UCSD-AML1 (cell line): Measurements from ENCODE around the gene FGD6.
"Not testable (repeated sequence)": the region's sequence is repeated elsewhere in the genome, so short reads cannot be mapped to it uniquely, and the experiment has no call there.

Source experiments
- DNase-seq: peaks from one replicate; lab custom pipeline; 2025; ENCODE audit not compliant: unreplicated experiment; lab: John Stamatoyannopoulos, UW

Gene FGD6

DNA sequence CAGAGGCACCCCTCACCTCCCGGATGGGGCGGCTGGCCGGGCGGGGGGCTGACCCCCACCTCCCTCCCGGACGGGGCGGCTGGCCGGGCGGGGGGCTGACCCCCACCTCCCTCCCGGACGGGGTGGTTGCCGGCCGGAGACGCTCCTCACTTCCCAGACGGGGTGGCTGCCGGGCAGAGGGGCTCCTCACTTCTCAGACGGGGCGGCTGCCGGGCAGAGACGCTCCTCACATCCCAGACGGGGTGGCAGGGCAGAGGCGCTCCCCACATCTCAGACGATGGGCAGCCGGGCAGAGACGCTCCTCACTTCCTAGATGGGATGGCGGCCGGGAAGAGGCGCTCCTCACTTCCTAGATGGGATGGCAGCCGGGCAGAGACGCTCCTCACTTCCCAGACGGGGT, 18.4 kb upstream of the FGD6 start:
- not testable (repeated sequence) for DNase-seq

DNA sequence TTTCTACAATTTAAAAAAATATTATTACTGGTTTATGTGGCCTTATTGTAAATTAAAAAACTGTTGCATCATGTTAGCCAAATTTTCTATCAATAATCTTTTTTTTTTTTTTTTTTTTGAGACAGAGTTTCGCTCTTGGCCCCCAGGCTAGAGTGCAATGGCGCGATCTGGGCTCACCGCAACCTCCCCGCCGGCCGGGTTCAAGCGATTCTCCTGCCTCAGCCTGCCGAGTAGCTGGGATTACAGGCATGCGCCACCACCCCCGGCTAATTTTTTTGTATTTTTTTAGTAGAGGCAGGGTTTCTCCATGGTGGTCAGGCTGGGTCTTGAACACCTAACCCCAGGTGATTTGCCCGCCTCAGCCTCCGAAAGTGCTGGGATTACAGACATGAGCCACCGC, 16.9 kb upstream of the FGD6 start:
- DNase-seq, result not testable (repeated sequence)

GRCh38 chr12:95231190-95231589, 13.9 kb upstream of the FGD6 start:
- DNase-seq, result no peak

DNA sequence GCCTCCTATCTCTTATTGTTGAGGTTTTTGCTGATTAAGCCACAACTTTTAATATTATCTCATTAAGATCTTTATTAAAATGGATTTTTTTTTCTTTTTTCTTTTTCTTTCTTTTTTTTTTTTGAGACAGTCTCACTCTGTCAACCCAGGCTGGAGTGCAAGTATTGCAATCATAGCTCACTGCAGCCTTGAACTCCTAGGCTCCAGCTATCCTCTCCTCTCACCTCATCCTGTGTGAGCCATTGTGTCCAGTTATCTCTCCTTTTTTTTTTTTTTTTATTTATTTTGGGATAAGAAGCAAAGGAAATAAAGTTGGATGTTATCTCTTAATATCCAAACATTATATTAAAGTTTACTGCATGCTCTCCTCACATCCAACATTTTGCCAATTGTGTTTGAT, 13.0 kb upstream of the FGD6 start:
- no peak for DNase-seq

DNA sequence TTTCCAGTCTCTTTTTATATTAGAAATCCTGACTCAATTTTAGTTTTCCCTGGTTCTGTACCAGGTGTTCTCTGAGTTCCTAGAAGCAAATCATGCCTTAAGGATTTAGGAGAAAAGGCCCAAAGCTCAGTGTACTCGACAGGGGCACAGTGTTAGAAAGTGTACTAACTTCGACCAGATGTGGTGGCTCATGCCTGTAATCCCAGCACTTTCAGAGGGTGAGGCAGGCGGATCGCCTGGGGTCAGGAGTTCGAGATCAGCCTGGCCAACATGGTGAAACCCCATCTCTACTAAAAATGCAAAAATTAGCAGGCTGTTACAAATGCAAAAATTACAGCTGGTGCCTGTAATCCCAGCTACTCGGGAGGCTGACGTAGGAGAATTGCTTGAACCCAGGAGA, 12.4 kb upstream of the FGD6 start:
- DNase-seq, result no peak

- DNase-seq, result no peak
Measured at GRCh38 chr12:95228617-95229016, 11.3 kb upstream of the FGD6 start.

GRCh38 chr12:95227818-95228356, 10.6 kb upstream of the FGD6 start:
- no peak for DNase-seq

GRCh38 chr12:95225645-95226212, 8.5 kb upstream of the FGD6 start:
- DNase-seq, result no peak

DNA sequence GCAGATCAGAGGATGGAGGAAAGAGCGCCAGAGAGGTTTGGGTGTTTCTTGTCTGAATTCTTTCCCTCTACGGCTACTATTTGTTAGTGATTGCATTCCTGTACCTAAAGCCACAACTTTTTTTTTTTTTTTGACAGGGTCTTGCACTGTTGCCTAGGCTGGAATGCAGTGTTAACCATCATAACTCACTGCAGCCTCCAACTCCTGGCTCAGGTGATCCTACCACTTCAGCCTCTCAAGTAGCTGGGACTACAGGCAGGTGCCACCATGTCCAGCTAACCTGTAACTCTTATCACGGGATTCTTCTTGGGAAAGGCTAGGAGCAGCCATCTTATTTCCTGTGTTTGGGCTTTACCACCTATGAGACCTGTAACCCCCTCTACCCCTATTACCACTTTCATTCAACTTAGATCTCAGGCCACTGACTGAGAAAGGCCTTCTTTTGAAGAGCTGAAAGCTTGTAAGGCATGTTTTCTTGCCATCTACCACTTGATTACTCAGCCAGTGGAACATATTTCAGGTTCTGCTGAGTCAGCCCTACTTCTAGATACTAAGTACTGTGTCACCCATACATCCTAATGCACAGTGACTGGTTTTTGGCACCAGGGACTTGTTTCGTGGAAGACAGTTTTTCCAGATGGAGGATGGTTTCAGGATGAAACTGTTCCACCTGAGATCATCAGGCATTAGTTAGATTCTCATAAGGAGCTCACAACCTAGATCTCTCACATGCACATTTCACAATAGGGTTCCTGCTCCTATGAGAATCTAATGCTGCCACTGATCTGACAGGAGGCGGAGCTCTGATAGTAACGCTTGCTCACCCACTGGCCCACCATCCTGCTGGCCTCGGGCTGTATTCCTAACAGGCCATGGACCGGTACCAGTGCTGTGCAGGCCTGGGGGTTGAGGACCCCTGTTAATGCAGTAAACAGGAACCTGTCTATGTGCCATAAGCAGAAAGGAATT, 7.2 kb upstream of the FGD6 start:
- no peak for DNase-seq

DNA sequence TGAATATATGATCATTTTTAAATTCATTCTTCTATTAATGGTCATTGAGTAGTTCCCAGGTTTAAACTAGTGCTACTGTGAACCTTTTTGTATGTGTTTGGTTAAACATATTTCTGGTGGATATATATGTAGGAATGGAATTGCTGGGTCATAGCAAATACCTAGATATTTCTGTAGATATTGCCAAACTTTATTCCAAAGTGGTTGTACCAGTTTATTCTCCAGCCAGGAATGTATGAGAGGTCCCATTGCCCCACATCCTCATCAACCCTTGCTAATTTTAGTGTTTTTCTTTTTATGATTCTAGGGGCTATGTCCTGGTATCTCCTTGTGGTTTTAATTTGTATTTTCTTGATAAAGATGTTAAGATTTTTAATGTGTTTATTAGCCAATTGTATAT, 3.5 kb upstream of the FGD6 start:
- no peak for DNase-seq

GRCh38 chr12:95220190-95220589, 2.9 kb upstream of the FGD6 start:
- no peak for DNase-seq

- peak; percentile 33 for DNase-seq
Measured at GRCh38 chr12:95218150-95219133, 1.2 kb upstream of the FGD6 start.

- DNase-seq, result no peak
Measured at GRCh38 chr12:95216711-95217376, 423 bp downstream of the FGD6 start.

GRCh38 chr12:95215949-95216348, 1.3 kb downstream of the FGD6 start:
- no peak for DNase-seq

DNA sequence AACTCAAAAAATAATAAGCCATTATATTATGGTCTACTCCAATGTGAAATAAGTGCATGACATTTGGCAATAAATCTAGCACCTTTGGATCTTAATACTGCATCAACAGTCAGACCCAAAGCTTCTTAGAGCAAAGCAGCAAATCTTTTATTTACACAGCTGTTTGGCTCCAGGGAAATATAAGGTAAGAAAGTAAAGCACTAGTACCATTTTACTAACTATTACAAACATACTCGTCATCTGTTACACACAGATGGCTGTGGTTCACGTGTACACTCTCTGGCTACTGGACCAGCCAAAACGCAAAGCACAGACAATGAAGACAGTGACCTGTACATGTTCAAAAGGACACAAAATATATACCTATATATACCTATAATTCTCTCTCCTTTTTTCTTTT, 2.8 kb downstream of the FGD6 start:
- no peak for DNase-seq

GRCh38 chr12:95213928-95214327, 3.3 kb downstream of the FGD6 start:
- no peak for DNase-seq

GRCh38 chr12:95213119-95213518, 4.1 kb downstream of the FGD6 start:
- no peak for DNase-seq

GRCh38 chr12:95212586-95212985, 4.7 kb downstream of the FGD6 start:
- no peak for DNase-seq

DNA sequence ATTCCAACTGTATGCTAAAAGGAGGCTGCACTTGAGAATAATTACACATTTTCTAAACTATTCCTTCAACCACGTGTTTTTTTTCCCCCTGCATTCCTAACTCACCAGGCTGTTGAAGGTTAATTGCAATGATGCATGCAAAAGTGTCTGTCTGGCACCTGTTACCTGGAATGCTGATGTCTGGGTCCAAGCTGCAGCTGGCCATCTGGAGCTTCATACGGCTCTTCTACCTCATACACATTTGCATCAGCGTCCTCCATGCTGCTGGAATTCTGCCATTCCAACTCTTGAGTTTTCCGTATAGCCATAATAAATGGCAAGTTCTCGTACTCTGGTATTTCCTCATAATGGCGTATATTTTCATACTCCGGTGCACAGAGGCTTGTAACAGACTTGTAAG, 8.6 kb downstream of the FGD6 start:
- no peak for DNase-seq

DNA sequence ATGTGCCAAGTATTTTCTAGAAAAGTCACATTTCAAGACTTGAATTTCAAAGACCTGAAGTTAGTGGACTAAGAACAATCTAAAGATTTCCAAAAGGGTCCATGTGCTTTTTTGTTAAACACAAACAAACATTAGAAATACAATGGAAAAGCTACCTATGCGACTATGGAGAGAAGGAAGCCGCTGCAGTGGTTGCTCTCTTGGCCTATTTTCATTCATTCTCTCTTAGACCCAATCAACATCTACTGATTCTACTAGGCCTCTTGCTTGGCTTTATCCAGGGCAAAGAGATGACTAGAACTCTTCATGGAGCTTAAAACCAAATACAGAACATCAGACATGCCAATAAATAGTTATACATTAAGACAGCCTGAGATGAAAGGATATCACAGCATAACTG, 9.9 kb downstream of the FGD6 start:
- no peak for DNase-seq

GRCh38 chr12:95206916-95207315, 10.4 kb downstream of the FGD6 start:
- DNase-seq, result no peak
